Motor neuron (in vitro differentiated cells): ENCODE measurements around the gene NABP1. TPM values are rescaled to one million over a fixed set of nuclear protein-coding genes. Genes with fewer than 3 reads are reported as not detected.
A peak's percentile ranks its signal among the peaks of the same experiment; 100 is the strongest.
"Not testable (repeated sequence)": the region's sequence is repeated elsewhere in the genome, so short reads cannot be mapped to it uniquely, and the experiment has no call there.

Experiments
- ATAC-seq, 8 experiments: fragments of 200-7000 bp; cut with Tn5 transposase; replicated peaks in 6 of 8; 2 replicates each; pipeline ENCODE4 v1.8.0; 2021; ENCODE audit warnings: mild to moderate bottlenecking in 8 of 8, moderate library complexity in 8 of 8
- H3K27ac ChIP-seq, 2 donors: fragments of 250-450 bp; sonication (Bioruptor Pico); 2 replicates each; pipeline ENCODE4 v1.9.0; 2021; ENCODE audit warnings: antibody characterized with exemption in 2 of 2, mild to moderate bottlenecking in 2 of 2, moderate library complexity in 1 of 2
- H3K4me1 ChIP-seq, 2 donors: fragments of 250-450 bp; sonication (Bioruptor Pico); replicated peaks in 1 of 2; 2 replicates each; pipeline ENCODE4 v1.6.1; 2021; ENCODE audit warnings: antibody characterized with exemption in 2 of 2, mild to moderate bottlenecking in 2 of 2, moderate library complexity in 1 of 2
- H3K4me3 ChIP-seq, 5 donors: fragments of 250-450 bp; sonication (Bioruptor Pico); 2 replicates each; pipeline ENCODE4 v1.9.0; 2021; ENCODE audit warnings: antibody characterized with exemption in 5 of 5, mild to moderate bottlenecking in 5 of 5, moderate library complexity in 4 of 5
- WGBS, 10 experiments: fragments of 450-650 bp; shearing (Covaris generic); methylation state at CpG; one replicate each; pipeline ENCODE4 v1.0.0; 2022; 5-methylcytosine and 5-hydroxymethylcytosine counted together
- in situ Hi-C, 9 experiments: fragments of 400-800 bp; cut with MboI; loops; one replicate each; pipeline ENCODE4 v1.15.0; 2021; ENCODE audit warnings: low sequenced_read_pairs in 9 of 9, low pct_unique_long_range_greater_than_20kb in 2 of 9; ENCODE audit not compliant: unreplicated experiment in 9 of 9
- total RNA-seq, 8 experiments: library from RNA; unstranded; fragments of 300-600 nt; gene quantifications; 2 replicates each; pipeline versions ENCODE4 v1.2.3 to v1.2.4, GENCODE V29; 2022

Gene NABP1
- total RNA-seq, 8 experiments from 2014 or later = 3.0 to 217 (median 8.8) TPM

- in situ Hi-C loops = no loop called here
- Histone ChIP-seq H3K27ac (no peak overlapping the region), H3K4me3 (no peak overlapping the region), H3K4me1 (peaks cover 0 to 8% of the 10 kb centered on the region in 2 donors)
- 40 to 100% (median 80%) methylated on average over 1 of the region's 1 CpG; no CpG with 5 or more reads in 3 of the 10 experiments for WGBS, 10 experiments
- ATAC-seq = no peak
These were observed 39.1 kb upstream of the NABP1 start for GRCh38 chr2:191638802-191639172.

GRCh38 chr2:191641609-191642008 lies 36.3 kb upstream of the NABP1 start:
- in situ Hi-C loops = no loop called here
- H3K4me1 ChIP-seq = peaks cover 0 to 9% of the 10 kb centered on the region in 2 donors
- ATAC-seq = no peak
- H3K4me3 ChIP-seq = no peak overlapping the region
- no peak overlapping the region for H3K27ac ChIP-seq
- WGBS, 10 experiments = 80 to 100% (median 100%) methylated on average over 1 of the region's 1 CpG; no CpG with 5 or more reads in 3 of the 10 experiments

GRCh38 chr2:191642541-191642940 lies 35.4 kb upstream of the NABP1 start:
- no peak for ATAC-seq
- H3K4me3 ChIP-seq = no peak overlapping the region
- peaks cover 0 to 9% of the 10 kb centered on the region in 2 donors for H3K4me1 ChIP-seq
- 78 to 100% (median 90%) methylated on average over 1 to 2 of the region's 2 CpGs; no CpG with 5 or more reads in 2 of the 10 experiments for WGBS, 10 experiments
- in situ Hi-C loops = no loop called here
- no peak overlapping the region for H3K27ac ChIP-seq

GRCh38 chr2:191643429-191643828 lies 34.5 kb upstream of the NABP1 start:
- WGBS, 10 experiments = 29 to 80% (median 58%) methylated on average over 1 to 5 of the region's 5 CpGs; no CpG with 5 or more reads in 1 of the 10 experiments
- ATAC-seq = peak in 7 of 8 experiments; percentile 6 to 96 (median 40)
- peaks cover 0 to 9% of the 10 kb centered on the region in 2 donors for H3K4me1 ChIP-seq

GRCh38 chr2:191644613-191645012 lies 33.3 kb upstream of the NABP1 start:
- H3K27ac ChIP-seq, ATAC-seq, in situ Hi-C loops, H3K4me3 ChIP-seq, H3K4me1 ChIP-seq: not testable (repeated sequence)
- 67 to 100% (median 89%) methylated on average over 1 to 4 of the region's 4 CpGs; no CpG with 5 or more reads in 4 of the 10 experiments for WGBS, 10 experiments

More at GRCh38 chr2:191643429-191643828, 34.5 kb upstream of the NABP1 start:
- Histone ChIP-seq H3K4me3 (no peak overlapping the region), H3K27ac (no peak overlapping the region)
- in situ Hi-C loops = no loop called here

- ATAC-seq = no peak
- in situ Hi-C loops = no loop called here
These were observed 32.9 kb upstream of the NABP1 start for GRCh38 chr2:191645032-191645431.

GRCh38 chr2:191645434-191646162 lies 32.3 kb upstream of the NABP1 start:
- no peak overlapping the region for H3K4me3 ChIP-seq
- peaks cover 0 to 9% of the 10 kb centered on the region in 2 donors for H3K4me1 ChIP-seq
- 0 to 71% (median 19%) methylated on average over 1 to 2 of the region's 2 CpGs; no CpG with 5 or more reads in 2 of the 10 experiments for WGBS, 10 experiments
- in situ Hi-C loops = no loop called here
- no peak overlapping the region for H3K27ac ChIP-seq
- ATAC-seq = peak in 3 of 8 experiments; percentile 51 to 80 (median 70)

More at GRCh38 chr2:191645032-191645431, 32.9 kb upstream of the NABP1 start:
- Histone ChIP-seq H3K27ac (no peak overlapping the region), H3K4me3 (no peak overlapping the region), H3K4me1 (peaks cover 0 to 9% of the 10 kb centered on the region in 2 donors)
- WGBS, 10 experiments = 0 to 100% (median 100%) methylated on average over 1 of the region's 1 CpG; no CpG with 5 or more reads in 1 of the 10 experiments

GRCh38 chr2:191646163-191646902 lies 31.6 kb upstream of the NABP1 start:
- Histone ChIP-seq H3K4me1 (peaks cover 0 to 13% of the 10 kb centered on the region in 2 donors), H3K27ac (no peak overlapping the region), H3K4me3 (no peak overlapping the region)
- 0 to 100% (median 84%) methylated on average over 1 to 6 of the region's 6 CpGs; no CpG with 5 or more reads in 1 of the 10 experiments for WGBS, 10 experiments
- in situ Hi-C loops = no loop called here
- peak in 3 of 8 experiments; percentile 66 to 73 (median 71) for ATAC-seq

GRCh38 chr2:191649519-191649918 lies 28.4 kb upstream of the NABP1 start:
- H3K4me1 ChIP-seq = peaks cover 0 to 4% of the 10 kb centered on the region in 2 donors
- in situ Hi-C loops = no loop called here
- ATAC-seq = no peak
- no peak overlapping the region for H3K27ac ChIP-seq
- no peak overlapping the region for H3K4me3 ChIP-seq
- 60 to 100% (median 94%) methylated on average over 1 to 2 of the region's 2 CpGs; no CpG with 5 or more reads in 2 of the 10 experiments for WGBS, 10 experiments

- H3K4me3 ChIP-seq = no peak overlapping the region
- ATAC-seq = peak in 4 of 8 experiments; percentile 7 to 63 (median 44)
- 47 to 100% (median 84%) methylated on average over 1 to 3 of the region's 3 CpGs; no CpG with 5 or more reads in 1 of the 10 experiments for WGBS, 10 experiments
- H3K4me1 ChIP-seq = peaks cover 0 to 4% of the 10 kb centered on the region in 2 donors
- H3K27ac ChIP-seq = no peak overlapping the region
- in situ Hi-C loops = no loop called here
These were observed 26.8 kb upstream of the NABP1 start for GRCh38 chr2:191650896-191651773.

GRCh38 chr2:191653667-191654391 lies 24.1 kb upstream of the NABP1 start:
- H3K27ac ChIP-seq = no peak overlapping the region
- ATAC-seq = no peak
- in situ Hi-C loops = no loop called here
- H3K4me3 ChIP-seq = no peak overlapping the region
- H3K4me1 ChIP-seq = peaks cover 0 to 4% of the 10 kb centered on the region in 2 donors
- WGBS, 10 experiments = 60 to 100% (median 87%) methylated on average over 1 to 5 of the region's 5 CpGs; no CpG with 5 or more reads in 1 of the 10 experiments

- in situ Hi-C loops = no loop called here
- no peak overlapping the region for H3K4me3 ChIP-seq
- H3K27ac ChIP-seq = no peak overlapping the region
- ATAC-seq = peak in 2 of 8 experiments; percentile 78 to 98
- no peaks in the 10 kb centered on the region for H3K4me1 ChIP-seq
These were observed 21.5 kb upstream of the NABP1 start for GRCh38 chr2:191656391-191656790.
